Measurements from ENCODE around the gene AK1. TPM values are rescaled to one million over a fixed set of nuclear protein-coding genes. Genes with fewer than 3 reads are reported as not detected.

The AK1 gene
- total RNA-seq, 1 donor from 2014 or later, result 185 TPM

DNA sequence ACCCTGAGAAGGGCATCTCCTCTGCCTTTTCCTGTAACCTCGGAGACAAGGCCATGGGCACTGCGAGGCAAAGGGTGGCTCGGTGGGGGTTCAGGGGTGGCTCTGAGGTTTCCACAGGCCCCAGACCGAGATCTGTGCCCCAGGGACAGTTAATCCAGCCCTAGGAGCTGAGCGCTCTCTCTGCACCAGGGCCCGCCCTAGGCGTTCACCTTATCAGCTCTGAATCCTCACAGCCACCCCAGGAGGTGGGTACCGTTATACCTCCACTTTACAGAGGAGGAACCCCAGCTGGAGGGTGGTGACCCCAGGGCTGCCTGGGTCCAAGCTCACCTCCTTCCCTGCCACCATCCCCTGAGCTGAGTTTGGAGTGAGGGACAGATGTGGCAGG, 20.8 kb downstream of the AK1 start:
- Histone ChIP-seq H3K9me3 (no peaks in the 10 kb centered on the region), H3K4me3 (no peak overlapping the region), H3K4me1 (peaks cover 88% of the 10 kb centered on the region), H3K27me3 (ENCODE audit: low read depth) (no peaks in the 10 kb centered on the region), H3K27ac (peak overlapping the region; percentile 64), H3K36me3 (no peaks in the 10 kb centered on the region)
- TF ChIP-seq, protein P1, sequence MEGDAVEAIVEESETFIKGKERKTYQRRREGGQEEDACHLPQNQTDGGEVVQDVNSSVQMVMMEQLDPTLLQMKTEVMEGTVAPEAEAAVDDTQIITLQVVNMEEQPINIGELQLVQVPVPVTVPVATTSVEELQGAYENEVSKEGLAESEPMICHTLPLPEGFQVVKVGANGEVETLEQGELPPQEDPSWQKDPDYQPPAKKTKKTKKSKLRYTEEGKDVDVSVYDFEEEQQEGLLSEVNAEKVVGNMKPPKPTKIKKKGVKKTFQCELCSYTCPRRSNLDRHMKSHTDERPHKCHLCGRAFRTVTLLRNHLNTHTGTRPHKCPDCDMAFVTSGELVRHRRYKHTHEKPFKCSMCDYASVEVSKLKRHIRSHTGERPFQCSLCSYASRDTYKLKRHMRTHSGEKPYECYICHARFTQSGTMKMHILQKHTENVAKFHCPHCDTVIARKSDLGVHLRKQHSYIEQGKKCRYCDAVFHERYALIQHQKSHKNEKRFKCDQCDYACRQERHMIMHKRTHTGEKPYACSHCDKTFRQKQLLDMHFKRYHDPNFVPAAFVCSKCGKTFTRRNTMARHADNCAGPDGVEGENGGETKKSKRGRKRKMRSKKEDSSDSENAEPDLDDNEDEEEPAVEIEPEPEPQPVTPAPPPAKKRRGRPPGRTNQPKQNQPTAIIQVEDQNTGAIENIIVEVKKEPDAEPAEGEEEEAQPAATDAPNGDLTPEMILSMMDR (IDR thresholded peaks at IDR 0.05), result no peak
- intact Hi-C loops (cut with DNase I), result no loop called here
- DNase-seq (no peak), ATAC-seq (no peak)

DNA sequence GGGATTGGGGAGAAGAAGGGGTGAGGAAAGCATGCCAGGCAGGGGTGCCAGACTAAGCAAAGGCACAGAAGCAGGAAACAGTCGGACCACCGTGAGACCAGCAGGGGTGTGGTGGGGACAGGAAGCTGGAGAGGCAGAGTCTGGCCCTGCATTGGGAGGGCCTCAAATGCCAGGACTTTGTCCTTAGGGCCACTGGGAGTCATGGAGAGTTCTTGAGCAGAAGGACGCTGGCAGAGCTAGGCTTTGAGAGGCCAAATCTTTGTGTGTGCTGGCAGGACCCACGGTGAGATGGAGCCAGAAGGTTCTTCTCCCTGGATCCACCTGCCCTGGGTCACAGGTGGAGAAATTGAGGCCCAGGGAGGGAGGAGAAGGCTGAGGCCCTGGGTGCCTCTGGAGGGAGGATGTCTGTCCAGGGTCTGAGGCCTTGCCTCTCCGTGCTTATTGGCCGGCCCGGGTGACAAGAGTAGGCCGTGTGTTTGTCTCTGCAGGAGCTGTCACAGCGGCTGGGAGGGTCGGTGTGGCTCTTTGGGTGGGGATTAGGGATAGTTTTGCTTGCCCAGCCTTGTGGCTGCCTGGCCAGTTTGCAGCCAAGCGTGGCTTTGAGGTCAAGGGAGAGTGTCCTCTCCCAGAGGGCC, 21.3 kb downstream of the AK1 start:
- TF ChIP-seq, protein P1 (IDR thresholded peaks at IDR 0.05), result no peak
- Histone ChIP-seq H3K9me3 (no peaks in the 10 kb centered on the region), H3K27me3 (ENCODE audit: low read depth) (no peaks in the 10 kb centered on the region)

DNA sequence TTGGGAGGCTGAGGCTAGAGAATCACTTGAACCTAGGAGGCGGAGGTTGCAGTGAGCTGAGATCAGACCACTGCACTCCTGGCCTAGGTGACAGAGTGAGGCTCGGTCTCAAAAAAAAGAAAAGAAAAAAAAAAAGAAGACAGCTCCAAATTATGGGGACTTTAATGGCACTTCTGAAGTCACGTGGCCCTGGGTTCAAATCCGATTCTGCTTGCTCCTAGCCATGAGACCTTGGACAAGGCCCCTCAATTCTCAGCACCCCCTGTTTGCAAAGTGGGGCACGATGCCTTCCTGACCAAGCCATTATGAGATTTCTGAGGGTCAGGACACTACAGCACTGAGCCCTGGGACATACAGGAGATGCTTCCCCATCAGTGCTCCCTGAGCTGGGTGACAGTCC, 22.0 kb downstream of the AK1 start:
- TF ChIP-seq, protein P1 (IDR thresholded peaks at IDR 0.05), result no peak
- DNase-seq, result no peak
- ATAC-seq, result no peak
- Histone ChIP-seq H3K4me1 (peaks cover 86% of the 10 kb centered on the region), H3K9me3 (no peaks in the 10 kb centered on the region), H3K4me3 (no peak overlapping the region), H3K36me3 (peaks cover 8% of the 10 kb centered on the region), H3K27ac (peak overlapping the region; percentile 88), H3K27me3 (ENCODE audit: low read depth) (no peaks in the 10 kb centered on the region)
- intact Hi-C loops (cut with DNase I), result no loop called here

More for the DNA sequence above, 21.3 kb downstream of the AK1 start:
- Histone ChIP-seq H3K4me1 (peaks cover 86% of the 10 kb centered on the region), H3K4me3 (no peak overlapping the region), H3K27ac (peak overlapping the region; percentile 64), H3K36me3 (peaks cover 1% of the 10 kb centered on the region)
- ATAC-seq (no peak), DNase-seq (no peak)
- intact Hi-C loops (cut with DNase I), result no loop called here

DNA sequence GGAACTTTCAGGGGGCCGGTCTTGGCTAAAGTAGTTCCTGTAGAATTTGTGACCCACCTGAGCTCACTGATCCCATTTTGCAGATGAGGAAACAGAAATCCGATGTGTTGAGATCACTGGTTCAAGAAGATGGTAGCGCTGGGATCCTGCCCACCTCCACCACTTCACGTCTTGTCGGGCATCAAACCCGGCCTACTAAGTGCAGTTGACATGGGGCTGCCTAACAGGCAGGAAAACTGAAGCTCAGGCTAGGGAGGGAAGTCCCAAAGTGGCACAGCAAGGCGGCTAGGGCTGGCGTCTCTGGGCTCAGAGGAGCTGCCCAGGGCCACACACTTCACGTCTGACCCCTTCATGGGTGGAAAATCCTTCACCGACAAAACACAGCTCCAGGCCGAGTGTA, 22.5 kb downstream of the AK1 start:
- DNase-seq, result no peak
- Histone ChIP-seq H3K27ac (peak overlapping the region; percentile 88), H3K36me3 (peaks cover 14% of the 10 kb centered on the region), H3K27me3 (ENCODE audit: low read depth) (no peaks in the 10 kb centered on the region), H3K4me1 (peaks cover 83% of the 10 kb centered on the region), H3K4me3 (peak overlapping the region; percentile 86), H3K9me3 (no peaks in the 10 kb centered on the region)
- intact Hi-C loops (cut with DNase I), result no loop called here
- TF ChIP-seq, protein P1 (IDR thresholded peaks at IDR 0.05), result no peak
- ATAC-seq, result no peak

DNA sequence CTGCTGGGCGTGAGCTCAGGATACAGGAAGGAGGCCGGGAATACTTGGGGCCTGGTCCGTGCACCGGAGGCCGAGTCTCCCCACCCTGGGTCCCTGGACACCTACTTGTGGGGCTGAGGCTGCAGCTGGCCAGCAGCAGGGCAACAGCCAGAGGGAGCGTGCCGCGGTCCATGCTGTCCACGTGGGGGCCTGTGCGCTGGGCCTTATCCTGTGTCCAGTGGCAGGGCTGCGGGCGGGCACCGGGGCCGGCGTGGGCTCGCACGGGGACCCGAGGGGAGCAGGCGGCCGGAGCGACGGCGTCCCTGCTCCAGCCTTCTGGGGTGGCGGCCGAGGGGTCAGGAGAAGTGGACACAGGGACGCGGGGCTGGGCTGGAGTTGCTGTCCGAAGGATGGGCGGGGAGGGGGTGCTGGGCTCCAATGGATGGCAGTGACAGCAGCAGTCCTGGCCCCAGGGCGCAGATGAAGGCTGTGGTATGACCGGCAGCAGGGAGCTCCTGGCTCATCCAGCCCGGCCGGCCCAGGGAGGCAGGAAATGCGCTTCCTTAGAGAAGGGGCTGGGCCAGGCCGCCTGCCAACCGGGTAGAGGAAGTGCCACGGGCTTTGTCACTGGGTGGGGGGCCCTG, 23.2 kb downstream of the AK1 start, which contains the start of gene ENG:
ENG (minus strand) TSS at position 475 of the 623 bp plus-strand sequence; CDS start at position 172, 303 bp downstream.
- Histone ChIP-seq H3K4me1 (peaks cover 78% of the 10 kb centered on the region), H3K4me3 (peak within 1 kb of the TSS; percentile 86), H3K36me3 (peaks cover 15% of the 10 kb centered on the region), H3K27ac (peak within 1 kb of the TSS; percentile 88), H3K9me3 (peaks cover 4% of the 10 kb centered on the region), H3K27me3 (ENCODE audit: low read depth) (no peaks in the 10 kb centered on the region)
- DNase-seq, result peak; percentile 84
- TF ChIP-seq, protein P1 (IDR thresholded peaks at IDR 0.05), result peak; percentile 14
- ATAC-seq, result peak; percentile 79
- intact Hi-C loops (cut with DNase I), result no loop called here

Data from lower lobe of right lung (tissue), 2 donors.